Amniotic stem cell (primary cell): ENCODE data around the gene MYH9.

ENCODE experiments used
- DNase-seq: peaks from one replicate; lab custom pipeline; 2025; lab: John Stamatoyannopoulos, UW

The MYH9 gene

GRCh38 chr22:36245805-36246356 lies 141.9 kb downstream of the MYH9 start:
- DNase-seq: no peak

- no peak for DNase-seq
Measured at GRCh38 chr22:36244522-36245391, 143.0 kb downstream of the MYH9 start.

GRCh38 chr22:36243986-36244385 lies 143.8 kb downstream of the MYH9 start:
- no peak for DNase-seq

GRCh38 chr22:36239401-36240171 lies 148.2 kb downstream of the MYH9 start, which contains the start of gene APOL2:
Gene APOL2 (minus strand): TSS chr22:36239527. CDS start chr22:36233162, 6,365 bp downstream.
- peak; percentile 94 for DNase-seq

- no peak for DNase-seq
Measured at GRCh38 chr22:36239150-36239400, 148.7 kb downstream of the MYH9 start.

- no peak for DNase-seq
Measured at GRCh38 chr22:36238373-36239149, 149.2 kb downstream of the MYH9 start.

GRCh38 chr22:36237462-36238372 lies 150.1 kb downstream of the MYH9 start:
- no peak for DNase-seq

- no peak for DNase-seq
Measured at GRCh38 chr22:36236388-36237319, 151.1 kb downstream of the MYH9 start.

GRCh38 chr22:36235585-36235984 lies 152.2 kb downstream of the MYH9 start:
- DNase-seq: no peak

- no peak for DNase-seq
Measured at GRCh38 chr22:36234919-36235318, 152.8 kb downstream of the MYH9 start.

GRCh38 chr22:36234213-36234612 lies 153.6 kb downstream of the MYH9 start:
- no peak for DNase-seq

- DNase-seq: no peak
Measured at GRCh38 chr22:36233796-36234195, 154.0 kb downstream of the MYH9 start.

- DNase-seq: no peak
Measured at GRCh38 chr22:36232715-36233401, 154.9 kb downstream of the MYH9 start.
